Activated CD4-positive, alpha-beta T cell treated with anti-CD3 and anti-CD28 coated beads, Interleukin-2, amount 10 ng/mL, durations not matched to agents 7 days and 5 days (primary cell): ENCODE results near the gene SSH2. TPM values are rescaled to one million over a fixed set of nuclear protein-coding genes. Genes with fewer than 3 reads are reported as not detected.

Source experiments
- CTCF ChIA-PET: fragments of 350-600 bp; sonication (Branson Sonifier 250); formaldehyde crosslinking; loops from one replicate; lab custom pipeline; 2021; ENCODE audit warnings: antibody characterized with exemption; lab: Charles Lee
- POLR2A ChIA-PET: fragments of 350-600 bp; sonication (Branson Sonifier 250); formaldehyde crosslinking; loops from one replicate; lab custom pipeline; 2021; ENCODE audit warnings: antibody characterized with exemption; lab: Charles Lee
- DNase-seq: peaks from one replicate; pipeline ENCODE4 v3.0.0-alpha.2; 2020
- H3K27ac Mint-ChIP-seq: one replicate; pipeline ENCODE4 v1.8.0; 2021; ENCODE audit warnings: mild to moderate bottlenecking, moderate library complexity, mixed read lengths
- H3K27me3 Mint-ChIP-seq: one replicate; pipeline ENCODE4 v1.8.0; 2021; ENCODE audit warnings: mixed read lengths
- H3K36me3 Mint-ChIP-seq: one replicate; pipeline ENCODE4 v1.8.0; 2021; ENCODE audit warnings: low read depth, mixed read lengths
- H3K4me1 Mint-ChIP-seq: one replicate; pipeline ENCODE4 v1.8.0; 2021; ENCODE audit warnings: mixed read lengths
- H3K4me3 Mint-ChIP-seq: one replicate; pipeline ENCODE4 v1.8.0; 2021; ENCODE audit warnings: mild to moderate bottlenecking, moderate library complexity, mixed read lengths
- H3K9me3 Mint-ChIP-seq: one replicate; pipeline ENCODE4 v1.8.0; 2021; ENCODE audit warnings: mixed read lengths
- total RNA-seq, 2 experiments: library from RNA; stranded (reverse); gene quantifications; one replicate each; pipeline ENCODE4 v1.2.3, GENCODE V29; 2021

SSH2 gene
- total RNA-seq, 2 experiments from 2014 or later: 72.5 to 74.2 TPM

GRCh38 chr17:29577385-29578211 is 352.4 kb downstream of the SSH2 start:
- ChIA-PET CTCF (interaction anchor here (3.1 to 8.6 kb wide), 3 partner anchors 9 to 39 kb away, joined by 22 to 77 read pairs (median 45); partner anchors contain the start of genes ABHD15, ANKRD13B and TP53I13), POLR2A (no interaction called here)
- Mint-ChIP-seq H3K4me1 (peaks cover 13% of the 10 kb centered on the region), H3K27me3 (no peaks in the 10 kb centered on the region), H3K27ac (no peak overlapping the region), H3K9me3 (no peaks in the 10 kb centered on the region), H3K4me3 (no peak overlapping the region), H3K36me3 (peaks cover 36% of the 10 kb centered on the region)
- no peak for DNase-seq

- CTCF ChIA-PET: interaction anchor here (3.1 to 8.6 kb wide), 2 partner anchors 9 to 40 kb away, joined by 22 to 77 read pairs; partner anchors contain the start of genes ABHD15 and TP53I13
- Mint-ChIP-seq H3K27ac (no peak overlapping the region), H3K9me3 (no peaks in the 10 kb centered on the region), H3K27me3 (no peaks in the 10 kb centered on the region), H3K4me3 (no peak overlapping the region), H3K4me1 (peaks cover 7% of the 10 kb centered on the region), H3K36me3 (peaks cover 30% of the 10 kb centered on the region)
- no peak for DNase-seq
- POLR2A ChIA-PET: no interaction called here
Measured at GRCh38 chr17:29577001-29577370, 353.0 kb downstream of the SSH2 start.

- H3K36me3 Mint-ChIP-seq: peaks cover 30% of the 10 kb centered on the region
- no peak overlapping the region for H3K27ac Mint-ChIP-seq
- ChIA-PET POLR2A (interaction anchor here (0.8 kb wide), 1 partner anchor 10 kb away, joined by 3 read pairs; the partner anchor contains the start of gene ABHD15), CTCF (interaction anchor here (0.5 to 8.6 kb wide), 4 partner anchors 8 to 40 kb away, joined by 3 to 77 read pairs (median 12); partner anchors contain the start of genes ABHD15, ANKRD13B and TP53I13)
- peaks cover 7% of the 10 kb centered on the region for H3K4me1 Mint-ChIP-seq
- no peak for DNase-seq
- no peaks in the 10 kb centered on the region for H3K27me3 Mint-ChIP-seq
- H3K4me3 Mint-ChIP-seq: no peak overlapping the region
- no peaks in the 10 kb centered on the region for H3K9me3 Mint-ChIP-seq
Measured at GRCh38 chr17:29576214-29577000, 353.6 kb downstream of the SSH2 start.

Other genes with a start within 250 kb of the SSH2 start
- gene EFCAB5, start 11.4 kb upstream of the SSH2 start, total RNA-seq: 1 to 10 TPM; 1.1 to 1.6 TPM
- gene NSRP1, start 186.6 kb upstream of the SSH2 start, total RNA-seq: 10 to 100 TPM; 23.0 TPM